Heart left ventricle (tissue), 13 donors: ENCODE results near the gene ITGA11.

Source experiments
- CTCF ChIP-seq, 12 donors: fragments of 200-600 bp; sonication (generic) in 4 of 12; IDR thresholded peaks; one replicate each; pipeline versions ENCODE4 v1.5.0 to v1.8.0; 2018 to 2022; ENCODE audit warnings: antibody characterized with exemption in 12 of 12, mild to moderate bottlenecking in 5 of 12
- POLR2A ChIP-seq, 2 donors: fragments of 450-650 bp; IDR thresholded peaks; one replicate each; pipeline ENCODE4 v1.6.1; 2017; ENCODE audit warnings: antibody characterized with exemption in 2 of 2, mild to moderate bottlenecking in 2 of 2, moderate library complexity in 2 of 2
- donor health status: ischemic (EF 13 %, LVEDD 7.1; RV severe dilation, severe dysfunction).
- donor health status: DM: no; HTN: yes; CAD: no.
- donor health status: DM: no; HTN: no; CAD: no.
- donor health status: ischemic (EF 25% LVEDD 6.9; RV normal size, moderate dysfunction).
- donor health status: ischemic (EF 25% LVEDD 5.7; RV mildly dilated, moderate dysfunction).
- donor health status: ischemic (EF 35%, LVEDD 5.7; RV mildly dilated, moderate dysfunction).
- donor health status: nonischemic (EF 11% LVEDD 7.7; RV severe dilation, severe dysfunction).
- donor health status: DM: yes; HTN: yes; CAD: no.
- donor health status: PGD.
- donor health status: ischemic (EF 29% LVEDD 5.4; RV normal size, mild dysfunction).
- donor health status: nonischemic (EF 23%, LVEDD 6.1; RV moderate dilation, normal function).

- TF ChIP-seq CTCF (IDR thresholded peaks at IDR 0.05) (no peak), POLR2A (IDR thresholded peaks at IDR 0.05) (no peak)
Observed at GRCh38 chr15:68302729-68303128, 129.2 kb downstream of the ITGA11 start.
